ENCODE results near the gene CHI3L1.

- no peak for TF ChIP-seq REST (IDR thresholded peaks at IDR 0.05; ENCODE audit: insufficient read depth in 1 of 2, low read depth in 2 of 2, low read length in 2 of 2)
- TF ChIP-seq POLR2AphosphoS5 (IDR thresholded peaks at IDR 0.05; ENCODE audit: low read depth, low read length): no peak
- TF ChIP-seq TAF1 (IDR thresholded peaks at IDR 0.05; ENCODE audit: borderline replicate concordance, insufficient read depth, low read length): no peak
Measured at GRCh38 chr1:203206129-203206687, 19.7 kb upstream of the CHI3L1 start.

Data from PFSK-1 (cell line).